Erythroblast (primary cell): ENCODE results near the gene ADGRL1.

Source experiments
- GATA1 ChIP-seq: IDR thresholded peaks from 2 replicates; pipeline ENCODE4 v1.6.1; 2011; ENCODE audit warnings: low read depth, mild to moderate bottlenecking, control low read depth, low read length, moderate library complexity
- POLR2A ChIP-seq: IDR thresholded peaks from 2 replicates; pipeline ENCODE4 v1.6.1; 2011; ENCODE audit warnings: mild to moderate bottlenecking, low read length

GRCh38 chr19:14158276-14159023 is 47.5 kb downstream of the ADGRL1 start:
- TF ChIP-seq POLR2A (no peak), GATA1 (no peak)
